Measurements from ENCODE around the gene HOXC9.

Gene HOXC9

DNA sequence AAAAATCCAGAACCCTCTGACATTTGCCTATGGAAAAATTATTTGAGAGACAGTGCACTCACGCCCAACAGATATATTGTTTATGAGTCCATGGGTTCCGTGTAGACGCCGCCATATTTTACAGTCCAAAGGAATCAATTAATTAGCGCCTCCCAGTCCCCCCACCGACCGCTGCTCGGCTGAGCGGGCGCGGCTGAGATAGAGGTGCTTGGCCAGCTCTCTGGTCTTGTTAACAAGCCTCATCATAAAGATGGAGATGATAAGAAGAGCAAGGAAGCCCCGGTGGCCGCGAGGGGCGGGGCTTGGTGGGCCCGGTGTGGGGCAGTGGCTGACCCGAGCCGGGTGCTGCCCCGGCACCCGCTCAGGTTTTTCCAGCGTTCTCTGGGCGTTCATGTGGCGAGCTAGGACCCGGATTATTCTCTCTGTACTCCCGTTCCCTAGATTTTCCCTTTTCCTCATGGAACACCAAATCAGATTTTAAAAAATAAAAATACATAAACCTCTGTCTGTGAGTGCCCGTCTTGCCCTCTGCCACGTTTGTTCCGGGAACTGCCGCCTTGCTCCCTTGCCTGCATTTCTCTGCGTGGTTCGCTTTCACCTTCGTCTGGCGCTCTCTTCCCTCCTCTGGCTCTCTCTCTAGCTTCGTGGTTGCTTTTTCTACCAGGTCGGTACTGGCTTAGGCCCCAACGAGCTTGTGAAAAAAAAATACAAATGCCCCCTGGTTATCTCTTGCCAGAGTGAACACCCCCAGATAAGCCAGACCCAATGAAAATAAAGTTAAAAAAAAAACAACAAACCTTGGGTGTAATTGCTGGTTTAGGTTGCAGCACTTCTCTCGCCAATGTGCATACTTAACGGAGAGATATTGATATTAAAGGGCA is 36.3 kb upstream of the HOXC9 start:
- no peak for DNase-seq

DNA sequence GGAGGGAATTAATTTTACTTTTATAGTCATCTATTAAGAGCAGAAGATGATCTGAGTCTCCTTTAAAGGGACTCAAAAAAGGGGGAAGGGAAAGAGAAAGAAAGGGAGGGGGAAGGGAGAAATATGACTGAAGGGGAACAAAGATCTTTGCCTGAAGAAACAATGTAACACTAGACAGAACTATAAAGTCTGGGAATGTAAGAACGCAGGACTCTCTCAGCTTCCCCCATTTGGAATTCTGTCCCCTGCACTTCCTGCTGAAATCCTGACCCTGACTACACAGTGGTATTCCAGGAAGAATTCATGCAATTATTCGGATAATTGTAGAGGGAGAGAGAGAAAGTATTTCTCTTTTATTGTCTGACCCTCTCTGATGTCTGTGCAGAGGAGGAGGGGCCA is 35.6 kb upstream of the HOXC9 start:
- DNase-seq, result no peak

DNA sequence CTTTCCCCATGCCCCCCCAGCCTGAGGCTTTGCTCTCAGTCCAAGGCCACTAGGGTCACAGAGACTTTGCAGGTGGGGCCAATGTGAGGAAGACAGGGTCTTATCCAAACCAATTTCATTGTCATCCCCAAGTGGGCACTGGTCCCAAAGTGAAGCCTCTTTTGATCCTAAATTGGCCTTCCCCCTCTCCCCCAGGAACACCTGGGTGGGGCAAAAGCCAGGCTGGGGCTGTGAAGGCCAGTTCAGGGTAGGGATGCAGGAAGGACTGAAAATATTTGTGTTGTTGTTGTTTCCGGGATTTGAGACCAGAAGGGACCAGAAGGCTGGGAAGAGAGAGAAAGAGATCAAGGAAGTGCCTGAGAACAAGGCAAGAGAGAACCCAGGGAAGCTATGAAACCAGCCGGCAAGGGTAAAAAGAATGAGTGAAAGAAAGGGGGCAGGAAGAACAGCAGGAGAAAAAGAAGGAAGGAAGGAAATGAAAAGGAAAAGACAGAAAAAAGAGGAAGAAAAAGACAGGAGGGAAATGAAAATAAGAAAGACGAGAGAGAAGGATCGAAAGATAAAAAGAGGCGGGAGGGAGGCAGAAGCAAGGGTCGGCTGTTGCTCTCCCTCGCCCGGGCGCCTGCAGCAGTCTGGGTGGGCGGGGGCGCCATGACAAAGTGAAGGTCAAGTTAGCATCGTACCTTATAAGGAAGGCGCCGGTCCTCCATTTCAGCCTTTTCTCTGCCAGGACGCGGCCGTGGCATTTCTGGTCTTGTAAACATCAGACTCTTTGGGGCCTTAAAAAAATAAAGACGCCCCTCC is 34.5 kb upstream of the HOXC9 start:
- no peak for DNase-seq

DNA sequence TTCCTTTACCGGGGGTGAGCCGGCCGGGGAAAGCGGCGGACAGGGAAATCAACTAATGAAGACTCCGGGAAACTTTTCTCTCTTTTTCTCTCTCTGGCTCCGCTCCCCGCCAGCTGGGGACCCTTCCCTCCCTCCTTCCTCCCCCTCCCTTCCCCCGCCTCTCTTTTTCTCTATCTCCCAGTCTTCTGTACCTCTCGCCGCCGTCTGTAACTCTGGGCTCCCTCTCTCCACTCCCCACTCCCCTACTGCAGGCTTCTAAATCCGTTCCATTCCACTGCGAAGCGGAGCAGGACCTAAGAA is 33.9 kb upstream of the HOXC9 start:
- DNase-seq, result no peak

DNA sequence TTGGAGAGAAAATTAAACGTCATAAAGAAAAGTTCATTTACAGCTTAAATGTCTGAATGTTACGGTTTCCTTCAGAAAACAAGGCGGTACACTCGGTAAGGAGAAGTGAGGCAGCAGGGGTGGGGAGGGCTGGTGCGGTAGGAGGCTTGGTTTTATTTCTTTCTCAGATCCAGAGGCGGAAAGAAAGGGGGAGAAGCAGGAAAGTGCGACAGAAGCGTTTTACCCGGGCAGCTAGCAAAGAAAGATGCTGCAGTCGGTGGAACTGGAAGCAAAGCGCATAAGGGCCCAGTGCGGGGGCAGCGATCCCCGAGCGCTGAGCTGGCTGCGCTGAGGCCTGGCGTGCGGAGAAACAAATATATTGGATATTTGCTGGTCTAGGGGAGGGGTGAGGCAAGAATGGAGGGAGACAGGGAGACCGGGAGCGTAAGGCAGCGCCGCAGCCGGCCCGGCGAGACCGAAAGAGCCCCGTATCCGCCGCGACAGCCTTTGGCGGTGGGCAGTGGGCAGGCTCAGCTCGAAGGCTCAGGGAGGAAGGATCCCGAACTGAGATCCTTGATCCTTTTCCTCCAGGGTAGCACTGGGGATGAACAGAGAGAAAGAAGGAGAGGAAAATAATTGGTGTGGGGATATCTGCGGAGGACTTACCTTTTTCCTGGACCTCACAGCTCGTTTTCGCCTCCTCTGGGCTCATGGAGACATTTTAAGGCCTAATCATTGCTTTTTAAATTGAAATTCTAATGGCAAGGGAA is 33.4 kb upstream of the HOXC9 start:
- DNase-seq, result no peak

DNA sequence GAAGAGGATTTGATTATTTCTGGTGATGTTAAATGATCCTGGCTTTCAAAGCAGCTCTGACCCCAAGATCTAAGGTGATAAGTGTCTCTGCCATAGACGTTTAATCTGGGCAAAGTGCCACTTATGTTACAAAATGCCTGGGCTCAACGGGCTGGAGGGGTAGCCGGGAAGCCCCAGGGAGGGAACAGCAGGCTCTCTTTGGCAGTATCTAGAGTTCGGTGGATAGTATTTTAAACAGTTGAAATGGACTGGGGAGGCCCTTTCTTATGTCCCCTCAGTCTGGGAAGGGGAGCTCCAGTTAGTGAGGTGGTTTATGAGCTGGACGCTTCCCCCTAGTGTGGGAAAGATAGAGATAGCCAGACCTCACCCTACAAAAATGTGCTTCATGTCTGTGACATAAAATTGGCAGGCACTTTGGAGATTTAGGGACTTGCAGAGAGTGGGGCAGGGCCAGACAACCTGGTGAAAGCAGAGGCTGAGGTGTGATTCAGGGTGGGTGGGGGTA is 32.5 kb upstream of the HOXC9 start:
- no peak for DNase-seq

DNA sequence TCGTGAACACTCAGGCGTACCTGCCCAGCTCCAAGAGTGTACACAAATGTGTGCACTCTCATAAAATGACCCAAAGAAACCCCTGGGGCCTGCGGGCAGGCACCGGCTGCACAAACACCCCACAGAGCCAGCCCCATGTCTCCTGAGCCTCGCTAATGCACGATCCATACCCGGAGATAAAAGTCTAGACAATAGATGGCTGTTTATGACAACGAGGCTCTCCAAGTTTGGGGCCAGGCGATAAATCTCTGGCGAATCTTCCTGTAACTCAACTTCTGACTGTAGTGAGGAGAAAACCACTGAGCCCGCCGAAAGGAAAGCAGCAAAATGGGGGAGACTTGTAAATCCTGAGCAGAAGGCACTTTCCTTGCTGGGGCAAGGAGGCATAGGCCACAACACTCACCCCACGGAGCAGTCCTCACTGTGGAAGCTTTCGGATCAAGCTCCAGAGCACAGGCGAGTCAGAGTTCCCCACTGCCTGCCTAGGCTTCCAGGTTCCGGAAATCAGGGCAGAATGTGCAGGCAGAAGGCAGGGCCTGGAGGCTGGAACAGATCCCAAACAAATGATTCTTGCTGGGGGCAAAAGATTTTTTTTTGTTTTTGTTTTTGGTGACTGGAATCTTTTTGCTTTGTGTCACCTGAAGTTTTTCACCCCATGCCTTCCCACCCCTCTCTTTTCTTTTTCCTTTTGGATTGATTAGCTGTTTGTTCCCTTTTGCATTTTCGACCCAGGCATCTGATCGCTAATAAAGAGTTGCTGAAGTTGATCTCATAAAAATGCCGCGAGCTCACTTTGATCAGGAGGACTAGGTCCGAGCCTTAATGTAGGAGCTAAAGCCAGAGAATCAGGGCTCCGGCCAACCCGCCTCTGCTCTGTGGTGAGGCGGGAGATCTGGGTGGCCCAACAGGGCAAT is 31.5 kb upstream of the HOXC9 start:
- no peak for DNase-seq

DNA sequence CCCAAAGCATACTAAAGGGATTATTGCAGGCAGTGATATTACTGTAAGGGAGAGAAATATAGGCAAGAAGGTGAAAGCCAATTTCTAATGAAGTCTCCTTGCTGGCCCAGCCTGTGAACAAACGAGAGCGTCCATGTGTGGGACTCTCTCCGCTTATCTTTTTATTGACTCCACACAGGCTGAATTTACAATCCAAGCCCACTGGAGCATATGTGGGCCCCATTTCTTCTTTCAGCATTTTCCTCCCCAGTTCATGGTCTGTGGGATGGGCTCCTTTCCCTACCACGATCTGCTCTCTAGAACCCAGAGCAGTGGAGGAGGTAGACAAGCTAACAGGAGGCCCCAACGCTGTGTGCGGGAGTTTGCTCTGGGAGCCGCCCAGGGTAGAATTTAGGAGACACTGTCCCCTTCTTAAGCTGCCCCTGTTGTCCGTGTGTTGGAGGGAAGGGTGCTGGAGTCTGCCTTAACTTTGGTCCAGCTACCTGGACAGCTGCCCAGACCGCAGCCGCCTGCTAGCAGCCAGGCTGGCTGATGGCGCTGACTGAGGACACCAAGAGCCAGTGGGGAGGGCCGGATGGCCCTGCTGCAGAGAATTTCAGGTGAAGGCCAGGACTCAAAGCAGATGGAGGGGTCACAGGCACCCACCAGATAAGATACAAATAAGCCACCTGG is 30.2 kb upstream of the HOXC9 start:
- no peak for DNase-seq

DNA sequence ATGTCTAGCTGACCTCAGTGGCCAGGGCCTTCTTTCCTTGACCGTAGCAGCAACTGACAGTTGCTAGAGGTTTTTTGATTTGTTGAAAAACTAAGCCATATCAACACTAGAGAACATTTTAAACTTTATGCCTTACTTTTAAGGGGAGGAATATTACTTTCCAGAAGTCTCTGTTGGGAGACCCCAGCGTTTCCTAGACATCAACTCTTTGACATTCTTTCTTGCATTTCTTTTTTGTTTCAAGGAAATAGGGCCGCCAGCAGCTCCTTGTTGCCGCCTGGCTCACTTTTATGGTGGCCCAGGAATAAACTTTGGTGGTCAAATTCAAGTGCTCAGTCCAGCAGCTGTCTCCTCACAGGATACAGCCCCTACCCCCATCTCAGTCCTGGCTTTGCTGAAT is 29.5 kb upstream of the HOXC9 start:
- DNase-seq, result no peak

DNA sequence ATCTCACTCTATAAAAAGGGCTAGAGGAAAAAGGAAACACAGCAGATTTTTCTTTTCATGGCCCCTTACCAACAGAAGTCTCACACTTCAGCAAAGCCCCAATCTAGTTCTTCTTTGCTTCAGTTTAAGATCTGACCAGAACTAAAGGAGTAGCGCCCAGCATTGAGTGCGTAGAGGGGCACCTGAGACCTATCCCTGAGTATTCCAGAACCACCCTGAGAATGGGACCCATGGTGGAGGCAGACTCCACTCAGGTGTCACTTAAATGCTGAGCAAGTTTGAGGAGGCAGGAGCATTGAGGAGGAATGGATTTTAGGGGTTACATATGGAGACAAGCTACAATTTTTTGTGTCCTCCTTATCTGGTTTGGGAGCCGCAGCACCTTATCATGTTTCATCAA is 28.8 kb upstream of the HOXC9 start:
- DNase-seq, result no peak

DNA sequence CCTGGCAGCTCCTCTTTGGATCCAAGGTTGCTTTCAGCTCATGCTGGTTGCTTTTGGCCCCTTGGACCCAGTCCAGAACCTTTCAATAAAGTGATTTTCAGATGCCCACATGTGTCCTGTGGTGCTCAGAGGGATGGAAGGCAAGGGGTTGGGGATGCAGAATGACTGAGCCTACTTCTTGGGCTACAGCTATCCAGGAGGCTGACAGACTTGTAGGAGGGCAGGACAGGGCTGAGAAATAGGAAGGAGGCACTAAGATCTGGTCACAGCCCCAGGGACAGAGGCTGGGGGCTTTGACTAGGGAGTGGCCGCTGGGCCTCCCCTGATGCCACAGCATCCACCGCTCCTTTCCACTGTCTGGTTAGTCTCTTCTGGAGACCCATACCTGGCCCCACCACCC is 28.3 kb upstream of the HOXC9 start:
- DNase-seq, result no peak

DNA sequence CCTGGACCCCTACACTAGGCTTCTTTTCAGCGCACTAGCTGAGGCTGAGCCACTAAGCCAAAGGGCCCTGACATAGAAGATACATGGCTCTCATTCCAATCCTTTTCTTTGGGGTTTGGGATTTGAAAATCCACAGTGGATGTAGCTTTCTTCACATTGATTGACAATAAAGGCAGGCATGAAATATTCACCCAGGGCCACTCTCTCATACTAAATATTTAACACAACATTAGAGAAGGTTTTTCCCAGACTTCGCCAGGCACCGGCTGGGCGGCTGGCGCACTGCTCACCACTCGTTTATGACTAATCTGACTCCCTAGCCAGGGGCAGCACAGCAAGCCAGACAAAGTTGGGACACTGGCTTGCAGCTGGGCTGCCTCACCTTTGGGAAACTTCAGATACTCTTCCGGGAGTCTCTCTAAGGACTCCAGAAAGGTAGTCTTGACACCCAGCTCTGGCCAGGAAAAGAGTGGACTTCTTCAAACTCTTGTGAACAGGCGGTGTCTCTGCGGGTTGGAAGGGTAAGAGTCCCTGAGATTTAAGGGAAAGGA is 27.7 kb upstream of the HOXC9 start:
- no peak for DNase-seq

DNA sequence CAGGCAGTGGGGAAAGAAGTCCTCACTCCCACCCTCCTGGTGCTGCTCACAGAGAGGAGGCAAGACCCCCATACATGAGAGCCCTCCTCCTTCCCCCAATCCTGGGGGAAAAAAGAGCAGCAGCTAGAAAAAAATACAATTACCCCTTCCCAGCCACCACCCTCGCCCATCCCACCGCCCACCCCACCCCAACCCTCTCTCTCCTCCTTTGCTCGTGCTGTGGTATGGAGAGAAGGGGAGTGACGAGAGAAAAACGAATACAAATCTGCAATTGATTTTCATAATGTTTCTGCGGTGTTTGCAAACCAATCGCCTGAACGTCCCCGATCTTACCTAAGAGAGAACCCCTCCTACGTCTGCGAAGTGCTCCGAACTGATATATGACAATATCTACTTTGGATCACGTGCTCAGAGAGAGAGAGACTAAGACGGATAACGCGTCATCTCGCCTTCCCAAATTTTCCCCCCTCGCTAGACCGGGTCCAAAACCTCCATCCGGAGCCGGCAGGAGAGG is 27.2 kb upstream of the HOXC9 start, which contains the start of gene HOXC11:
TSS of gene HOXC11 (plus strand) at position 405 of the 514 bp plus-strand sequence. CDS start 116 bp downstream, outside the sequence.
- no peak for DNase-seq

DNA sequence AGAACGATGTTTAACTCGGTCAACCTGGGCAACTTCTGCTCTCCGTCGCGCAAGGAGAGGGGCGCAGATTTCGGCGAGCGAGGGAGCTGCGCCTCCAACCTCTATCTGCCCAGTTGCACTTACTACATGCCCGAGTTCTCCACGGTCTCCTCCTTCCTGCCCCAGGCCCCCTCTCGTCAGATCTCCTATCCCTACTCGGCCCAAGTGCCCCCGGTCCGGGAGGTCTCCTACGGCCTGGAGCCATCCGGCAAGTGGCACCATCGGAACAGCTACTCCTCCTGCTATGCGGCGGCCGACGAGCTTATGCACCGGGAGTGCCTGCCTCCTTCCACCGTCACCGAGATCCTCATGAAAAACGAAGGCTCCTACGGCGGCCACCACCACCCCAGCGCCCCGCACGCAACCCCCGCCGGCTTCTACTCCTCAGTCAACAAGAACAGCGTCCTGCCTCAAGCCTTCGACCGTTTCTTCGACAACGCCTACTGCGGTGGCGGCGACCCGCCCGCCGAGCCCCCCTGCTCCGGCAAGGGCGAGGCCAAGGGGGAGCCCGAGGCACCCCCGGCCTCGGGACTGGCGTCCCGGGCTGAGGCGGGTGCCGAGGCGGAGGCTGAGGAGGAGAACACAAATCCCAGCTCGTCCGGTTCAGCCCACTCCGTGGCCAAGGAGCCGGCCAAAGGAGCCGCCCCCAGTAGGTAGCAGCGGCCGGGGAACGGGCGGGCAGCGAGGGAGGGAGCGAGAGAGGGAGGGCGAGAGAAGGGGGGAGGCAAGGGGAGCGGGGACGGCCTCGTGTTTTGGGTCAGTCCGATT is 26.5 kb upstream of the HOXC9 start:
- no peak for DNase-seq

DNA sequence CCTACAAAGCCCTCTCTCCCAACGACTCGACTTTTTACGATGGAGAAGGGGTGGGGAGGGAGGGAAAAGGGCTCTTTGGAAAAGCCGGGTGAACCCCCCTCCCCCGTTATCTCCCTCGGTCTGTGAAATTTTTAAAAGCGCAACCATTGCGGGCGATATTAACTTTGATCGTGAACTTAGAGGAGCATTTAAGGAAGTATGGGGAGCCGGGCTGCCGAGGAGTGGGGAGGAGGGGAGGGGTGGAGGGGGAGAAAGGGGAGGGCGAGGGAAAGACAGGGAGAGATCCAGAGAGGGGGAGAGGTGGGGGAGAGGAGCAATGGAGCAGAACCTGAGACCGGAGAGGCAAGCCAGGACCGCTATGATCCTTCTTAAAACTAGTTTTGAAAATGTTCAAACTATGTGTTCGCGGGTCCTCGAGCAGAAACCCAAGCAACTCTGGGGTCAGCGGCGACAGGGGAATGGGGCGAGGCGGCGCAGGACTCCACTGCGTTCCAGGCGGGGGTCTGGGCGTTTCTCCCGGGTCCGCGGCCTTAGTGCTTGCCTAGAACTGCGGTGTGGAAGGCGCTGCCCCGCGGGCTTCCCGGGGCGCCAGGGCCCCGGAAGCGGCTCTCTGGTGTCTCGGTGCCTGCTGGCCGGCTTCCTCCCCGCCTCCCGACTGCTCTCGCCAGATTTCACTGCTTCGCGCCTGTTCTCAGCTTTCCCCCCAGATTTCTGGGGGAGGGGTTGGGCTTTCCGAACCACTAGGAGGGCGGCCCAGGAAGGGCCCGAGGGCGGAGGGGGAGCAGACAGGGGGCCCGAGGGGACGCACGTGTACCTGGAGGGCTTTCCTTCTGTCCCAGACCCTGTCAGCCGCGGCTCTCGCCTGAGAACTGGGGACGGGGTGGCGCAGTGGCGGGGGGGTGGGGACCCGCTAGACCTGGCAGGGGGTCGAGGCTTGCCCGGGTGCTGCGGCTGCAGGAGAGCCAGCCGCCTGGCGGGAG is 25.6 kb upstream of the HOXC9 start, which contains the start of gene HOTAIR:
TSS of gene HOTAIR (minus strand) at position 871 of the 980 bp plus-strand sequence.
- DNase-seq, result peak in 2 of 5 donors; percentile 20

DNA sequence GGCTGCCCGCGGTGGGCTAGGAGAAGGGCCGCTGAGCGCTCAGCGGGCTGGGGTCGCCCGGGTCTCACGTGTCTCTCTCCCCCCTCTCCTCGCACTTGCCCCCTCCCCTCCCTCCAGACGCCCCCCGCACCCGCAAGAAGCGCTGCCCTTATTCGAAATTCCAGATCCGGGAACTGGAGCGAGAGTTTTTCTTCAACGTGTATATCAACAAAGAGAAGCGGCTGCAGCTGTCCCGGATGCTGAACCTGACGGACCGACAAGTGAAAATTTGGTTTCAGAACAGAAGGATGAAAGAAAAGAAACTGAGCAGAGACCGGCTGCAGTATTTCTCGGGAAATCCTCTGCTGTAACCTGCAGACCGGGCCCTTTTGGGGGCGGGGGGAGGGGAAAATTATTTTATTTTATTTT is 24.9 kb upstream of the HOXC9 start:
- no peak for DNase-seq

DNA sequence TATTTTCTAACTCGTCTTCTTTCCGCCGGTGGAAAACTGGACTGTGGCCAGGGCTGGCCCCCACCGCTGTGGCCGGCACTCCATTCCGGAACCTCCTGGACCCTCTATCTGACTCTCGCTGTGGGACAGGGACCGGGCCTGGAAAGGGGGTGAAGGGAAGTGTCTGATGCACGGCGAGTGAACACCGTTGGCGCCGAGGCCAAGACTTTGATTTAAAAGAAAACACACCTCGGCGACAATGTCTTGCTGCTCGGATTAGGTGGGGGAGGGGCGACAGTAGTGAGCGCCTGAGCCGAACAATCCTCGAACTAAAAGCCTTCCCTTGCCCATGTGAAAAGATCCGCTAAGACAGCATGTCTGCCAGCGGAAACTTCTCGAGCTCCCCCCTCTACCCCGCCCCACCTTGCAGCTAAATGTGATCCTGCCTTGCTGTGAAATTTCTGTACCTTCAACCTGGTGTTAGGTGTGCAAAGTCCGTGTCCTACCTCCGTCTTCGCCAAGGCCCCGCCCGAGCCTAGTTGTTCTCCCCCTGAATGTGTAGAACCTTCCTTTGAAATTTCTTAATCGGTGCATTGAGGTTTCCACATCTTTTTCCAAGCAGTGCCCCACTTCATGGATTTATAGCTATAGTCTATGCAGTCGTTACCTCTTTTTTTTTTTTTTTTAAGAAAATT is 24.3 kb upstream of the HOXC9 start:
- DNase-seq, result no peak

Data from T-helper 1 cell (primary cell).